ENCODE data around the gene CFAP46.

- TF ChIP-seq CTCF (conservative IDR thresholded peaks at IDR 0.05; ENCODE audit: low read length): no peak
- TF ChIP-seq EZH2phosphoT487 (IDR thresholded peaks at IDR 0.05; ENCODE audit: borderline replicate concordance, low read depth, low read length): no peak
These were observed 77.2 kb downstream of the CFAP46 start for GRCh38 chr10:132865171-132865631.
